ENCODE measurements around the gene CCP110.

GRCh38 chr16:19582050-19582831 is 58.5 kb downstream of the CCP110 start:
- TF ChIP-seq CTCF (conservative IDR thresholded peaks at IDR 0.05; ENCODE audit: low read length): no peak
- no peak for TF ChIP-seq EZH2phosphoT487 (IDR thresholded peaks at IDR 0.05; ENCODE audit: borderline replicate concordance)

Data from Loucy (cell line).